T47D (cell line): ENCODE measurements around the gene EMILIN3.

ENCODE experiments used
- DNase-seq, 2 experiments: peaks; one replicate each; pipeline versions ENCODE4 v3.0.0 to v3.0.0-alpha.2; 2011 to 2012; ENCODE audit warnings: low read depth in 1 of 2, low spot score in 1 of 2
- JUND ChIP-seq: IDR thresholded peaks from 2 replicates; pipeline ENCODE4 v1.6.1; 2012; ENCODE audit warnings: low read depth
- in situ Hi-C: cut with HindIII; loops from 2 replicates; pipeline ENCODE4 v1.10.0; 2016; ENCODE audit warnings: low sequenced_read_pairs, low pct_unique_long_range_greater_than_20kb

Gene EMILIN3

GRCh38 chr20:41345729-41346067 is 20.9 kb downstream of the EMILIN3 start:
- DNase-seq = no peak
- in situ Hi-C loops = no loop called here
- TF ChIP-seq JUND = no peak

- in situ Hi-C loops = no loop called here
Measured at GRCh38 chr20:41344938-41345728, 21.5 kb downstream of the EMILIN3 start.

GRCh38 chr20:41344477-41344876 is 22.1 kb downstream of the EMILIN3 start:
- DNase-seq = peak; percentile 84 to 85
- no peak for TF ChIP-seq JUND
- in situ Hi-C loops = no loop called here

More at GRCh38 chr20:41344938-41345728, 21.5 kb downstream of the EMILIN3 start:
- no peak for TF ChIP-seq JUND
- DNase-seq = no peak

- TF ChIP-seq JUND = no peak
- no peak for DNase-seq
- in situ Hi-C loops = no loop called here
Measured at GRCh38 chr20:41342474-41343464, 23.8 kb downstream of the EMILIN3 start.

- in situ Hi-C loops = no loop called here
- TF ChIP-seq JUND = no peak
- DNase-seq = peak; percentile 93 to 98
Measured at GRCh38 chr20:41340327-41341055, 26.1 kb downstream of the EMILIN3 start, which contains the start of gene LPIN3. Gene LPIN3 (plus strand): TSS chr20:41340821. CDS start chr20:41345804, 4,983 bp downstream.

- in situ Hi-C loops = no loop called here
- peak; percentile 80 to 97 for DNase-seq
- no peak for TF ChIP-seq JUND
Measured at GRCh38 chr20:41339957-41340326, 26.7 kb downstream of the EMILIN3 start.

GRCh38 chr20:41336711-41337492 is 29.7 kb downstream of the EMILIN3 start:
- DNase-seq = no peak
- in situ Hi-C loops = no loop called here
- no peak for TF ChIP-seq JUND

GRCh38 chr20:41335591-41335990 is 31.0 kb downstream of the EMILIN3 start:
- no peak for DNase-seq

GRCh38 chr20:41334443-41335421 is 31.9 kb downstream of the EMILIN3 start:
- no peak for DNase-seq
- TF ChIP-seq JUND = no peak
- in situ Hi-C loops = no loop called here

More at GRCh38 chr20:41335591-41335990, 31.0 kb downstream of the EMILIN3 start:
- no peak for TF ChIP-seq JUND
- in situ Hi-C loops = no loop called here

- in situ Hi-C loops = no loop called here
- TF ChIP-seq JUND = no peak
- no peak for DNase-seq
Measured at GRCh38 chr20:41334036-41334435, 32.6 kb downstream of the EMILIN3 start.

- DNase-seq = no peak
- no peak for TF ChIP-seq JUND
- in situ Hi-C loops = no loop called here
Measured at GRCh38 chr20:41331731-41332130, 34.9 kb downstream of the EMILIN3 start.
